H1 (cell line): ENCODE measurements around the gene POU4F1. TPM values are rescaled to one million over a fixed set of nuclear protein-coding genes. Genes with fewer than 3 reads are reported as not detected.

Source experiments
- CBX8 ChIP-seq: fragments of 300-800, 300-1000 bp; sonication (generic); IDR thresholded peaks from 2 replicates; pipeline ENCODE4 v1.7.1; 2016; ENCODE audit warnings: low read depth, low read length, borderline replicate concordance
- HDAC2 ChIP-seq, 2 experiments: fragments of 300-600 bp in 1 of 2; sonication (generic) in 1 of 2; IDR thresholded peaks; 2 replicates each; pipeline ENCODE4 v1.6.1; 2011 to 2012; ENCODE audit warnings: low read depth in 2 of 2, low read length in 2 of 2, mild to moderate bottlenecking in 2 of 2, moderate library complexity in 2 of 2, borderline replicate concordance in 1 of 2, inconsistent platforms in 1 of 2
- KDM1A ChIP-seq: fragments of 200-600, 300-600 bp; sonication (generic); IDR thresholded peaks from 2 replicates; pipeline ENCODE4 v1.7.1; 2016; ENCODE audit warnings: mild to moderate bottlenecking, low read length, borderline replicate concordance
- RNF2 ChIP-seq: fragments of 200-900, 300-1000 bp; sonication (generic); IDR thresholded peaks from 2 replicates; pipeline ENCODE4 v1.7.1; 2016; ENCODE audit warnings: borderline replicate concordance, low read depth, mild to moderate bottlenecking, antibody characterized with exemption, low read length; ENCODE audit not compliant: poor library complexity, severe bottlenecking; ENCODE audit errors: missing control alignments
- RXRA ChIP-seq: IDR thresholded peaks from 2 replicates; pipeline ENCODE4 v1.6.1; 2011; ENCODE audit warnings: low read depth, mild to moderate bottlenecking, low read length, moderate library complexity; ENCODE audit not compliant: insufficient read depth
- SP2 ChIP-seq: IDR thresholded peaks from 2 replicates; pipeline ENCODE4 v1.6.1; 2012; ENCODE audit warnings: mild to moderate bottlenecking, low read length, inconsistent platforms
- polyA plus RNA-seq, 7 experiments: library from polyadenylated mRNA; depleted of rRNA in 3 of 7; stranded (reverse) in 5 of 7; unstranded in 2 of 7; fragments of >200 nt in 5 of 7; fragments of 200-250 nt in 2 of 7; gene quantifications; 1 replicate in 5 of 7; 2 replicates in 1 of 7; 4 replicates in 1 of 7; pipeline versions ENCODE4 v1.2.1 to v1.2.3, GENCODE V29; 2011 to 2013; ENCODE audit warnings: missing spikeins in 2 of 7, mixed read lengths in 2 of 7
- total RNA-seq: library from RNA; stranded (reverse); fragmentation: NEBNext Ultra II Directional; extraction: Animal tissue kit (Norgen Biotek cat#: 25700); gene quantifications from 2 replicates; pipeline ENCODE4 v1.2.1, GENCODE V29; 2021
- TF ChIP-seq, protein P1 (sequence below): IDR thresholded peaks from 2 replicates; pipeline ENCODE4 v1.6.1; 2011; ENCODE audit warnings: low read length, improper control_type of control experiment

The POU4F1 gene
- total and polyA plus RNA-seq, 2 of the 8 experiments (the other 6 are each of a cell fraction or from before 2014, with no cell fraction given): 0.09 to 0.32 TPM

DNA sequence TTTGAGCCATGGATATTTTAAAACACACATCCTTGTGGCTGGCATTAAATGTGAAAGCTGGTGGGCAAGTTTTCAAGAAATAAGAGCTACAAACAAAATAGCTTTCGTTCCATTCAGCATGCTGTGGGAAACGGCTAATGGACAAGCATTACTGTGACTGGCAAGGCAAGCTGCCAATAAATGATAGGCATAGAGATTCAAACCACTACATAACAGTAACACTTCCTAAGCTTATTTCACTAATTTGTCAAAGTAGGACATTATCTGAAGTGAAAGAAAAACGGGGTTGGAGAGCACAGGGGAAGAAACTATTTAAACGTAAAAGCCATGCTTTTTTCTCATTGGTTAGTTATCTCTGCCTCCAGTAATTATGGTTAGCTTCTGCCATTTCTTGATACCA lies 29.6 kb upstream of the POU4F1 start (continued):
- TF ChIP-seq SP2 (no peak), CBX8 (no peak), RXRA (no peak), RNF2 (no peak), KDM1A (no peak), HDAC2 (IDR thresholded peaks at IDR 0.05; ENCODE audit: borderline replicate concordance in 1 of 2, low read depth in 2 of 2, low read length in 2 of 2) (no peak)
- TF ChIP-seq, protein P1, sequence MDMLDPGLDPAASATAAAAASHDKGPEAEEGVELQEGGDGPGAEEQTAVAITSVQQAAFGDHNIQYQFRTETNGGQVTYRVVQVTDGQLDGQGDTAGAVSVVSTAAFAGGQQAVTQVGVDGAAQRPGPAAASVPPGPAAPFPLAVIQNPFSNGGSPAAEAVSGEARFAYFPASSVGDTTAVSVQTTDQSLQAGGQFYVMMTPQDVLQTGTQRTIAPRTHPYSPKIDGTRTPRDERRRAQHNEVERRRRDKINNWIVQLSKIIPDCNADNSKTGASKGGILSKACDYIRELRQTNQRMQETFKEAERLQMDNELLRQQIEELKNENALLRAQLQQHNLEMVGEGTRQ: no peak
- TF ChIP-seq, all 59 proteins: peak for 0
